GM12878 (cell line): ENCODE data around the gene PRPSAP1. TPM values are rescaled to one million over a fixed set of nuclear protein-coding genes. Genes with fewer than 3 reads are reported as not detected.

Experiments
- ATF3 ChIP-seq: IDR thresholded peaks from 2 replicates; pipeline ENCODE4 v1.6.1; 2011; ENCODE audit warnings: low read depth, mild to moderate bottlenecking, low read length, moderate library complexity, borderline replicate concordance; ENCODE audit errors: extremely low read depth
- BRCA1 ChIP-seq: IDR thresholded peaks from 2 replicates; pipeline ENCODE4 v1.6.1; 2011; ENCODE audit warnings: low read depth, low read length, improper control_type of control experiment
- CBFB ChIP-seq: IDR thresholded peaks from 2 replicates; pipeline ENCODE4 v1.6.1; 2016; ENCODE audit warnings: antibody characterized with exemption, low read depth
- CREM ChIP-seq: IDR thresholded peaks from 2 replicates; pipeline ENCODE4 v1.6.1; 2014; ENCODE audit warnings: antibody characterized with exemption, low read depth
- CTCF ChIP-seq, 3 experiments: IDR thresholded peaks in 2 of 3; conservative IDR thresholded peaks in 1 of 3; 2 replicates each; pipeline ENCODE4 v1.5.1; 2011; ENCODE audit warnings: low read depth in 3 of 3, low read length in 3 of 3, mild to moderate bottlenecking in 3 of 3, control low read depth in 2 of 3, moderate library complexity in 2 of 3, inconsistent platforms in 1 of 3, mixed read lengths in 1 of 3; ENCODE audit not compliant: control insufficient read depth in 2 of 3, insufficient read depth in 1 of 3; ENCODE audit errors: extremely low read depth in 1 of 3
- HSF1 ChIP-seq: fragments of 150-350 bp; IDR thresholded peaks from 2 replicates; pipeline ENCODE4 v1.6.1; 2014; ENCODE audit warnings: mild to moderate bottlenecking, low read depth, low read length
- JUND ChIP-seq: IDR thresholded peaks from 2 replicates; pipeline ENCODE4 v1.6.1; 2012; ENCODE audit warnings: low read depth, mild to moderate bottlenecking, low read length, improper control_type of control experiment, moderate library complexity
- KLF5 ChIP-seq: fragments of 450-650 bp; IDR thresholded peaks from 2 replicates; pipeline ENCODE4 v1.6.1; 2014; ENCODE audit warnings: mild to moderate bottlenecking; ENCODE audit not compliant: partially characterized antibody
- MEF2A ChIP-seq: IDR thresholded peaks from 2 replicates; pipeline ENCODE4 v1.6.1; 2011; ENCODE audit warnings: low read depth, mild to moderate bottlenecking, low read length, moderate library complexity; ENCODE audit not compliant: insufficient read depth
- MLLT1 ChIP-seq: fragments of 450-650 bp; IDR thresholded peaks from 2 replicates; pipeline ENCODE4 v1.6.1; 2016; ENCODE audit warnings: mild to moderate bottlenecking
- NKRF ChIP-seq: fragments of 450-650 bp; conservative IDR thresholded peaks from 2 replicates; pipeline ENCODE4 v1.6.1; 2017; ENCODE audit warnings: mild to moderate bottlenecking, moderate library complexity
- NR2F1 ChIP-seq: fragments of 450-650 bp; conservative IDR thresholded peaks from 2 replicates; pipeline ENCODE4 v1.6.1; 2017; ENCODE audit warnings: mild to moderate bottlenecking
- PKNOX1 ChIP-seq: fragments of 450-650 bp; IDR thresholded peaks from 2 replicates; pipeline ENCODE4 v1.6.1; 2016; ENCODE audit warnings: mild to moderate bottlenecking
- POLR2AphosphoS2 ChIP-seq: IDR thresholded peaks from 2 replicates; pipeline ENCODE4 v1.6.1; 2011; ENCODE audit warnings: low read depth, mild to moderate bottlenecking, low read length, improper control_type of control experiment, moderate library complexity
- RUNX3 ChIP-seq: IDR thresholded peaks from 2 replicates; pipeline ENCODE4 v1.6.1; 2012; ENCODE audit warnings: low read length, inconsistent platforms
- ZBTB33 ChIP-seq: fragments of 450-650 bp; IDR thresholded peaks from 2 replicates; pipeline ENCODE4 v1.6.1; 2017; ENCODE audit warnings: mild to moderate bottlenecking
- polyA plus RNA-seq, 11 experiments: library from polyadenylated mRNA; depleted of rRNA in 4 of 11; unstranded in 6 of 11; stranded (reverse) in 5 of 11; fragments of >200 nt; fragmentation: Nextera tagmentation in 4 of 11; fragmentation: Illumina TruSeq in 1 of 11; extraction: Ambion mirVana in 4 of 11; extraction: Trizol in 1 of 11; gene quantifications; 1 replicate in 1 of 11; 2 replicates in 10 of 11; pipeline versions ENCODE4 v1.2.1 to v1.2.3, GENCODE V29; 2011 to 2016; ENCODE audit warnings: inconsistent platforms in 2 of 11, missing spikeins in 2 of 11, low read depth in 1 of 11
- total RNA-seq, 4 experiments: library from RNA; depleted of rRNA in 3 of 4; stranded (reverse); fragments of >200 nt in 3 of 4; fragmentation: Illumina TruSeq in 1 of 4; extraction: Trizol in 1 of 4; gene quantifications; 2 replicates each; pipeline versions ENCODE4 v1.2.1 to v1.2.3, GENCODE V29; 2013 to 2021

Gene PRPSAP1
- total and polyA plus RNA-seq, 10 of the 15 experiments (the other 5 are each of a cell fraction or from before 2014, with no cell fraction given) = 15.8 to 84.2 (median 44.2) TPM

GRCh38 chr17:76353599-76354316, at the start of gene PRPSAP1 (continued):
- TF ChIP-seq MEF2A (no peak), JUND (no peak), RUNX3 (peak; percentile 93), CREM (peak; percentile 86), MLLT1 (peak; percentile 81), NKRF (peak; percentile 61), PKNOX1 (0 out of 2 replicates have a peak, but pooled peaks have one; percentile 46), POLR2AphosphoS2 (peak; percentile 45; the same call in 1 of the 2 replicates), ATF3 (no peak), KLF5 (peak; percentile 54), CBFB (peak; percentile 46; the same call in 1 of the 2 replicates), ZBTB33 (no peak), BRCA1 (no peak), NR2F1 (0 out of 2 replicates have a peak, but pooled peaks have one; percentile 42), HSF1 (no peak), CTCF (IDR thresholded peaks at IDR 0.05 in 2 of 3, conservative IDR thresholded peaks at IDR 0.05 in 1 of 3; ENCODE audit: control insufficient read depth in 2 of 3, extremely low read depth in 1 of 3, insufficient read depth in 1 of 3, low read depth in 3 of 3, low read length in 3 of 3) (peak in 1 of 3 experiments; percentile 28; a peak in 1 of 6 replicates)
